Astrocyte (in vitro differentiated cells and primary cell): ENCODE measurements around the gene CPLX1. TPM values are rescaled to one million over a fixed set of nuclear protein-coding genes. Genes with fewer than 3 reads are reported as not detected.

Experiments
- DNase-seq: peaks from one replicate; pipeline ENCODE4 v3.0.0-alpha.2; 2010; ENCODE audit warnings: low read depth
- FAIRE-seq: peaks from 2 replicates; lab custom pipeline; 2011; peaks lifted over from hg19 to GRCh38; lab: Jason Lieb, UNC
- H2AFZ ChIP-seq: 2 replicates; pipeline ENCODE4 v1.6.0; 2012; ENCODE audit warnings: low read depth, low read length, inconsistent platforms
- H3K27ac ChIP-seq: 2 replicates; pipeline ENCODE4 v1.5.1; 2011; ENCODE audit warnings: low read depth, low read length, inconsistent platforms
- H3K27me3 ChIP-seq: 2 replicates; pipeline ENCODE4 v1.6.0; 2011; ENCODE audit warnings: low read length, inconsistent platforms; ENCODE audit not compliant: insufficient read depth
- H3K36me3 ChIP-seq: 2 replicates; pipeline ENCODE4 v1.5.1; 2011; ENCODE audit warnings: low read length, inconsistent platforms; ENCODE audit not compliant: insufficient read depth
- H3K4me1 ChIP-seq: 2 replicates; pipeline ENCODE4 v1.5.1; 2011; ENCODE audit warnings: low read length, inconsistent platforms; ENCODE audit not compliant: insufficient read depth
- H3K4me2 ChIP-seq: 2 replicates; pipeline ENCODE4 v1.6.0; 2012; ENCODE audit warnings: low read length, inconsistent platforms
- H3K4me3 ChIP-seq: 2 replicates; pipeline ENCODE4 v1.5.1; 2011; ENCODE audit warnings: low read depth, mild to moderate bottlenecking, low read length, inconsistent platforms; ENCODE audit not compliant: insufficient read depth
- H3K79me2 ChIP-seq: 2 replicates; pipeline ENCODE4 v1.6.0; 2012; ENCODE audit warnings: mild to moderate bottlenecking, low read length, inconsistent platforms; ENCODE audit not compliant: insufficient read depth
- H3K9ac ChIP-seq: 2 replicates; pipeline ENCODE4 v1.6.0; 2012; ENCODE audit warnings: mild to moderate bottlenecking, low read length, inconsistent platforms
- H3K9me3 ChIP-seq: 2 replicates; pipeline ENCODE4 v1.5.1; 2012; ENCODE audit warnings: low read depth, mild to moderate bottlenecking, low read length, inconsistent platforms; ENCODE audit not compliant: insufficient read depth
- H4K20me1 ChIP-seq: 2 replicates; pipeline ENCODE4 v1.6.0; 2012; ENCODE audit warnings: low read length, inconsistent platforms; ENCODE audit not compliant: insufficient read depth
- H3K27ac Mint-ChIP-seq: one replicate; pipeline ENCODE4 v1.8.0; 2021; ENCODE audit warnings: mild to moderate bottlenecking, mixed read lengths; ENCODE audit not compliant: unreplicated experiment
- H3K27me3 Mint-ChIP-seq: one replicate; pipeline ENCODE4 v1.8.0; 2021; ENCODE audit warnings: low read depth, mixed read lengths; ENCODE audit not compliant: unreplicated experiment
- H3K36me3 Mint-ChIP-seq: one replicate; pipeline ENCODE4 v1.8.0; 2021; ENCODE audit warnings: low read depth, mixed read lengths; ENCODE audit not compliant: unreplicated experiment
- H3K4me1 Mint-ChIP-seq: one replicate; pipeline ENCODE4 v1.8.0; 2021; ENCODE audit warnings: low read depth, mixed read lengths; ENCODE audit not compliant: unreplicated experiment
- H3K4me3 Mint-ChIP-seq: one replicate; pipeline ENCODE4 v1.8.0; 2021; ENCODE audit warnings: mild to moderate bottlenecking, moderate library complexity, mixed read lengths; ENCODE audit not compliant: unreplicated experiment
- H3K9me3 Mint-ChIP-seq: one replicate; pipeline ENCODE4 v1.8.0; 2021; ENCODE audit warnings: mild to moderate bottlenecking, mixed read lengths; ENCODE audit not compliant: unreplicated experiment
- CTCF ChIP-seq: IDR thresholded peaks from 2 replicates; pipeline ENCODE4 v1.5.1; 2011; ENCODE audit warnings: low read depth, mild to moderate bottlenecking, inconsistent platforms, low read length, moderate library complexity; ENCODE audit not compliant: insufficient read depth
- EZH2 ChIP-seq: IDR thresholded peaks from 2 replicates; pipeline ENCODE4 v1.6.1; 2012; ENCODE audit warnings: mild to moderate bottlenecking, low read length, inconsistent platforms; ENCODE audit not compliant: insufficient read depth
- total RNA-seq: library from RNA; stranded (reverse); gene quantifications from 2 replicates; pipeline ENCODE4 v1.2.1, GENCODE V29; 2021

Gene CPLX1
- total RNA-seq, 1 donor from 2014 or later = 1.9 TPM

- no peaks in the 10 kb centered on the region for H3K4me1 ChIP-seq
- H3K27ac ChIP-seq = no peak overlapping the region
- H3K79me2 ChIP-seq = peaks cover 96% of the 10 kb centered on the region
- no peak overlapping the region for H3K4me3 ChIP-seq
- H2AFZ ChIP-seq = no peak overlapping the region
- H3K9me3 Mint-ChIP-seq = peaks cover 3% of the 10 kb centered on the region
- H4K20me1 ChIP-seq = peaks cover 96% of the 10 kb centered on the region
- H3K9me3 ChIP-seq = no peaks in the 10 kb centered on the region
- no peak overlapping the region for H3K9ac ChIP-seq
- FAIRE-seq (no peak), DNase-seq (no peak)
- peaks cover 27% of the 10 kb centered on the region for H3K4me1 Mint-ChIP-seq
- TF ChIP-seq EZH2 (no peak), CTCF (no peak)
- peaks cover 41% of the 10 kb centered on the region for H3K36me3 ChIP-seq
- no peaks in the 10 kb centered on the region for H3K27me3 ChIP-seq
- no peak overlapping the region for H3K4me3 Mint-ChIP-seq
- no peak overlapping the region for H3K4me2 ChIP-seq
- no peaks in the 10 kb centered on the region for H3K27me3 Mint-ChIP-seq
- no peak overlapping the region for H3K27ac Mint-ChIP-seq
- peaks cover 31% of the 10 kb centered on the region for H3K36me3 Mint-ChIP-seq
Observed at GRCh38 chr4:773214-773613, 52.7 kb downstream of the CPLX1 start.

GRCh38 chr4:772776-773175, 53.2 kb downstream of the CPLX1 start:
- no peak for DNase-seq
- no peak overlapping the region for H3K4me3 Mint-ChIP-seq
- H3K27me3 ChIP-seq = no peaks in the 10 kb centered on the region
- no peak overlapping the region for H3K4me3 ChIP-seq
- no peaks in the 10 kb centered on the region for H3K27me3 Mint-ChIP-seq
- H2AFZ ChIP-seq = no peak overlapping the region
- H3K79me2 ChIP-seq = peaks cover 96% of the 10 kb centered on the region
- no peaks in the 10 kb centered on the region for H3K4me1 ChIP-seq
- no peak overlapping the region for H3K4me2 ChIP-seq
- peaks cover 30% of the 10 kb centered on the region for H3K4me1 Mint-ChIP-seq
- no peak for TF ChIP-seq CTCF
- no peak for TF ChIP-seq EZH2
- H3K27ac ChIP-seq = no peak overlapping the region
- peaks cover 97% of the 10 kb centered on the region for H4K20me1 ChIP-seq
- no peak overlapping the region for H3K27ac Mint-ChIP-seq
- peaks cover 31% of the 10 kb centered on the region for H3K36me3 Mint-ChIP-seq
- H3K9me3 ChIP-seq = no peaks in the 10 kb centered on the region
- FAIRE-seq = no peak
- peaks cover 44% of the 10 kb centered on the region for H3K36me3 ChIP-seq
- peaks cover 3% of the 10 kb centered on the region for H3K9me3 Mint-ChIP-seq
- H3K9ac ChIP-seq = no peak overlapping the region

GRCh38 chr4:772118-772517, 53.8 kb downstream of the CPLX1 start:
- Mint-ChIP-seq H3K9me3 (peaks cover 3% of the 10 kb centered on the region), H3K4me3 (no peak overlapping the region), H3K4me1 (peaks cover 27% of the 10 kb centered on the region), H3K27ac (no peak overlapping the region), H3K36me3 (peaks cover 27% of the 10 kb centered on the region), H3K27me3 (no peaks in the 10 kb centered on the region)
- peaks cover 97% of the 10 kb centered on the region for H4K20me1 ChIP-seq
- no peaks in the 10 kb centered on the region for H3K4me1 ChIP-seq
- DNase-seq (no peak), FAIRE-seq (no peak)
- H3K4me3 ChIP-seq = no peak overlapping the region
- peaks cover 96% of the 10 kb centered on the region for H3K79me2 ChIP-seq
- TF ChIP-seq CTCF (no peak), EZH2 (no peak)
- no peak overlapping the region for H3K27ac ChIP-seq
- no peak overlapping the region for H3K9ac ChIP-seq
- H3K36me3 ChIP-seq = peaks cover 41% of the 10 kb centered on the region
- no peaks in the 10 kb centered on the region for H3K9me3 ChIP-seq
- H3K27me3 ChIP-seq = no peaks in the 10 kb centered on the region
- H2AFZ ChIP-seq = no peak overlapping the region
- H3K4me2 ChIP-seq = no peak overlapping the region
